NK-92 (cell line): Measurements from ENCODE around the gene UTP14A.
"Not testable (repeated sequence)": the region's sequence is repeated elsewhere in the genome, so short reads cannot be mapped to it uniquely, and the experiment has no call there.

Experiments
- DNase-seq: peaks from one replicate; lab custom pipeline; 2025; ENCODE audit not compliant: unreplicated experiment; lab: John Stamatoyannopoulos, UW

UTP14A gene

GRCh38 chrX:129905787-129906580, at the start of gene UTP14A:
Gene UTP14A, plus strand, starts transcription at chrX:129906164. Its CDS starts 47 bp downstream, at chrX:129906211.
- peak; percentile 48 for DNase-seq

GRCh38 chrX:129859134-129859533, 46.8 kb upstream of the UTP14A start:
- DNase-seq: not testable (repeated sequence)

GRCh38 chrX:129866321-129866720, 39.6 kb upstream of the UTP14A start:
- not testable (repeated sequence) for DNase-seq

- no peak for DNase-seq
Observed at GRCh38 chrX:129872524-129872923, 33.4 kb upstream of the UTP14A start.

- no peak for DNase-seq
Observed at GRCh38 chrX:129875669-129876068, 30.3 kb upstream of the UTP14A start.

GRCh38 chrX:129876771-129877305, 29.1 kb upstream of the UTP14A start:
- no peak for DNase-seq

- no peak for DNase-seq
Observed at GRCh38 chrX:129877401-129877800, 28.6 kb upstream of the UTP14A start.

- no peak for DNase-seq
Observed at GRCh38 chrX:129900054-129900453, 5.9 kb upstream of the UTP14A start.

GRCh38 chrX:129908636-129909035, 2.7 kb downstream of the UTP14A start:
- no peak for DNase-seq

GRCh38 chrX:129925305-129926092, 19.5 kb downstream of the UTP14A start:
- no peak for DNase-seq

GRCh38 chrX:129930941-129931410, 25.0 kb downstream of the UTP14A start:
- no peak for DNase-seq

- DNase-seq: no peak
Observed at GRCh38 chrX:129931411-129932015, 25.5 kb downstream of the UTP14A start.

GRCh38 chrX:129932016-129932820, 26.3 kb downstream of the UTP14A start:
- DNase-seq: no peak

- no peak for DNase-seq
Observed at GRCh38 chrX:129932821-129933321, 26.9 kb downstream of the UTP14A start.

GRCh38 chrX:129933700-129934099, 27.7 kb downstream of the UTP14A start:
- no peak for DNase-seq

- DNase-seq: no peak
Observed at GRCh38 chrX:129934461-129934860, 28.5 kb downstream of the UTP14A start.

GRCh38 chrX:129934952-129935351, 29.0 kb downstream of the UTP14A start:
- DNase-seq: no peak

GRCh38 chrX:129938081-129938480, 32.1 kb downstream of the UTP14A start:
- DNase-seq: no peak

GRCh38 chrX:129939986-129940385, 34.0 kb downstream of the UTP14A start:
- DNase-seq: no peak

- no peak for DNase-seq
Observed at GRCh38 chrX:129940721-129941120, 34.8 kb downstream of the UTP14A start.
